Measurements from ENCODE around the gene SEC22C. TPM values are rescaled to one million over a fixed set of nuclear protein-coding genes. Genes with fewer than 3 reads are reported as not detected.
"Not testable (repeated sequence)": the region's sequence is repeated elsewhere in the genome, so short reads cannot be mapped to it uniquely, and the experiment has no call there.

Gene SEC22C
- polyA plus RNA-seq, 1 donor from 2014 or later = 93.6 TPM

DNA sequence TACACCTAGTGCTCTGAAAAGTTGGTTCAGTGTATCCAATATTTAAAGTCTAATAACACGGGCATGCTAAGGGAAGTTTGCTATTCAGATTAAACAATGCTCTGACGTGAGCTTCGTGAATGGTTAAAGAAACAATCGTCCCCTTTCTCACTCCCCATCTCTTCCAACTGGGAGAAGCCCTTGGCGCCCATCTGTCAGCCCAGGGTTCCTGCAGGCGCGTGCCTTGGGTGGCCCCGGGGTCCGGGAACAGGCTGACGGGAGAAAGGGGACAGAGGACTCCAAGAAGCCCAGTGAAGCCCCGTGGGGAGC lies 413 bp downstream of the SEC22C start:
- no peaks in the 10 kb centered on the region for H4K20me1 ChIP-seq (ENCODE audit: insufficient read depth)

GRCh38 chr3:42579346-42579745 lies 2.4 kb downstream of the SEC22C start:
- H3K9me3 ChIP-seq (ENCODE audit: low read length); H3F3A ChIP-seq (ENCODE audit: insufficient read depth, low read length, poor library complexity, severe bottlenecking); H3K9me2 ChIP-seq (ENCODE audit: insufficient read depth, low read length); H3K27ac ChIP-seq (ENCODE audit: low read length); H3K27me3 ChIP-seq (ENCODE audit: insufficient read depth, low read depth, low read length); H2AFZ ChIP-seq (ENCODE audit: low read depth, low read length); H3K9ac ChIP-seq (ENCODE audit: low read length); H3K36me3 ChIP-seq (ENCODE audit: insufficient read depth, low read length); H4K20me1 ChIP-seq (ENCODE audit: insufficient read depth): not testable (repeated sequence)
- peak overlapping the region; percentile 89 for H3K4me3 ChIP-seq (ENCODE audit: low read length)
- peak overlapping the region; percentile 83 for H3K4me2 ChIP-seq (ENCODE audit: low read length)
- peaks cover 58% of the 10 kb centered on the region for H3K79me2 ChIP-seq (replicated peaks; ENCODE audit: insufficient read depth, low read length)

More for the DNA sequence above, 413 bp downstream of the SEC22C start:
- Histone ChIP-seq H2AFZ (ENCODE audit: low read depth, low read length) (peak overlapping the region; percentile 11), H3K4me3 (ENCODE audit: low read length) (peak overlapping the region; percentile 89), H3K9ac (ENCODE audit: low read length) (peak overlapping the region; percentile 90), H3K9me3 (ENCODE audit: low read length) (no peaks in the 10 kb centered on the region), H3K4me2 (ENCODE audit: low read length) (peak overlapping the region; percentile 83), H3K27ac (ENCODE audit: low read length) (peak overlapping the region; percentile 78), H3K36me3 (ENCODE audit: insufficient read depth, low read length) (no peaks in the 10 kb centered on the region), H3F3A (ENCODE audit: insufficient read depth, low read length, poor library complexity, severe bottlenecking) (no peaks in the 10 kb centered on the region), H3K79me2 (replicated peaks; ENCODE audit: insufficient read depth, low read length) (peaks cover 43% of the 10 kb centered on the region), H3K9me2 (ENCODE audit: insufficient read depth, low read length) (no peaks in the 10 kb centered on the region), H3K27me3 (ENCODE audit: insufficient read depth, low read depth, low read length) (no peaks in the 10 kb centered on the region)
- TF ChIP-seq MXI1 (conservative IDR thresholded peaks at IDR 0.05; ENCODE audit: poor library complexity, severe bottlenecking) (no peak), RAD21 (conservative IDR thresholded peaks at IDR 0.05) (no peak)
- TF ChIP-seq, protein P1, sequence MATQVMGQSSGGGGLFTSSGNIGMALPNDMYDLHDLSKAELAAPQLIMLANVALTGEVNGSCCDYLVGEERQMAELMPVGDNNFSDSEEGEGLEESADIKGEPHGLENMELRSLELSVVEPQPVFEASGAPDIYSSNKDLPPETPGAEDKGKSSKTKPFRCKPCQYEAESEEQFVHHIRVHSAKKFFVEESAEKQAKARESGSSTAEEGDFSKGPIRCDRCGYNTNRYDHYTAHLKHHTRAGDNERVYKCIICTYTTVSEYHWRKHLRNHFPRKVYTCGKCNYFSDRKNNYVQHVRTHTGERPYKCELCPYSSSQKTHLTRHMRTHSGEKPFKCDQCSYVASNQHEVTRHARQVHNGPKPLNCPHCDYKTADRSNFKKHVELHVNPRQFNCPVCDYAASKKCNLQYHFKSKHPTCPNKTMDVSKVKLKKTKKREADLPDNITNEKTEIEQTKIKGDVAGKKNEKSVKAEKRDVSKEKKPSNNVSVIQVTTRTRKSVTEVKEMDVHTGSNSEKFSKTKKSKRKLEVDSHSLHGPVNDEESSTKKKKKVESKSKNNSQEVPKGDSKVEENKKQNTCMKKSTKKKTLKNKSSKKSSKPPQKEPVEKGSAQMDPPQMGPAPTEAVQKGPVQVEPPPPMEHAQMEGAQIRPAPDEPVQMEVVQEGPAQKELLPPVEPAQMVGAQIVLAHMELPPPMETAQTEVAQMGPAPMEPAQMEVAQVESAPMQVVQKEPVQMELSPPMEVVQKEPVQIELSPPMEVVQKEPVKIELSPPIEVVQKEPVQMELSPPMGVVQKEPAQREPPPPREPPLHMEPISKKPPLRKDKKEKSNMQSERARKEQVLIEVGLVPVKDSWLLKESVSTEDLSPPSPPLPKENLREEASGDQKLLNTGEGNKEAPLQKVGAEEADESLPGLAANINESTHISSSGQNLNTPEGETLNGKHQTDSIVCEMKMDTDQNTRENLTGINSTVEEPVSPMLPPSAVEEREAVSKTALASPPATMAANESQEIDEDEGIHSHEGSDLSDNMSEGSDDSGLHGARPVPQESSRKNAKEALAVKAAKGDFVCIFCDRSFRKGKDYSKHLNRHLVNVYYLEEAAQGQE (IDR thresholded peaks at IDR 0.05; ENCODE audit: borderline replicate concordance) = no peak

GRCh38 chr3:42578054-42578453 lies 3.7 kb downstream of the SEC22C start:
- Histone ChIP-seq H3K36me3 (ENCODE audit: insufficient read depth, low read length) (no peaks in the 10 kb centered on the region), H3K79me2 (replicated peaks; ENCODE audit: insufficient read depth, low read length) (peaks cover 64% of the 10 kb centered on the region), H2AFZ (ENCODE audit: low read depth, low read length) (no peak overlapping the region), H3K27me3 (ENCODE audit: insufficient read depth, low read depth, low read length) (no peaks in the 10 kb centered on the region), H3K9me3 (ENCODE audit: low read length) (no peaks in the 10 kb centered on the region), H3K9ac (ENCODE audit: low read length) (no peak overlapping the region), H3K27ac (ENCODE audit: low read length) (no peak overlapping the region), H3K4me2 (ENCODE audit: low read length) (no peak overlapping the region), H3F3A (ENCODE audit: insufficient read depth, low read length, poor library complexity, severe bottlenecking) (no peaks in the 10 kb centered on the region), H3K9me2 (ENCODE audit: insufficient read depth, low read length) (no peaks in the 10 kb centered on the region), H4K20me1 (ENCODE audit: insufficient read depth) (no peaks in the 10 kb centered on the region), H3K4me3 (ENCODE audit: low read length) (no peak overlapping the region)
- TF ChIP-seq MXI1 (conservative IDR thresholded peaks at IDR 0.05; ENCODE audit: poor library complexity, severe bottlenecking) = no peak

GRCh38 chr3:42575137-42575741 lies 6.5 kb downstream of the SEC22C start:
- Histone ChIP-seq H3K79me2 (replicated peaks; ENCODE audit: insufficient read depth, low read length) (peaks cover 51% of the 10 kb centered on the region), H3K4me3 (ENCODE audit: low read length) (no peak overlapping the region), H3F3A (ENCODE audit: insufficient read depth, low read length, poor library complexity, severe bottlenecking) (no peaks in the 10 kb centered on the region), H3K4me2 (ENCODE audit: low read length) (no peak overlapping the region), H3K27ac (ENCODE audit: low read length) (no peak overlapping the region), H3K36me3 (ENCODE audit: insufficient read depth, low read length) (no peaks in the 10 kb centered on the region), H3K9me2 (ENCODE audit: insufficient read depth, low read length) (no peaks in the 10 kb centered on the region), H2AFZ (ENCODE audit: low read depth, low read length) (no peak overlapping the region), H3K27me3 (ENCODE audit: insufficient read depth, low read depth, low read length) (no peaks in the 10 kb centered on the region), H3K9ac (ENCODE audit: low read length) (no peak overlapping the region), H4K20me1 (ENCODE audit: insufficient read depth) (no peaks in the 10 kb centered on the region), H3K9me3 (ENCODE audit: low read length) (no peaks in the 10 kb centered on the region)
- TF ChIP-seq RAD21 (conservative IDR thresholded peaks at IDR 0.05) (no peak), TAF1 (IDR thresholded peaks at IDR 0.05; ENCODE audit: low read depth) (no peak), SMC3 (conservative IDR thresholded peaks at IDR 0.05; ENCODE audit: poor library complexity) (no peak), EZH2 (IDR thresholded peaks at IDR 0.05; ENCODE audit: borderline replicate concordance, insufficient read depth, low read length, poor library complexity, severe bottlenecking) (no peak), POLR2AphosphoS5 (IDR thresholded peaks at IDR 0.05) (no peak), MXI1 (conservative IDR thresholded peaks at IDR 0.05; ENCODE audit: poor library complexity, severe bottlenecking) (no peak), CTCF (IDR thresholded peaks at IDR 0.05; ENCODE audit: poor library complexity, severe bottlenecking) (no peak)
